Measurements from ENCODE around the gene FNDC3B.

DNA sequence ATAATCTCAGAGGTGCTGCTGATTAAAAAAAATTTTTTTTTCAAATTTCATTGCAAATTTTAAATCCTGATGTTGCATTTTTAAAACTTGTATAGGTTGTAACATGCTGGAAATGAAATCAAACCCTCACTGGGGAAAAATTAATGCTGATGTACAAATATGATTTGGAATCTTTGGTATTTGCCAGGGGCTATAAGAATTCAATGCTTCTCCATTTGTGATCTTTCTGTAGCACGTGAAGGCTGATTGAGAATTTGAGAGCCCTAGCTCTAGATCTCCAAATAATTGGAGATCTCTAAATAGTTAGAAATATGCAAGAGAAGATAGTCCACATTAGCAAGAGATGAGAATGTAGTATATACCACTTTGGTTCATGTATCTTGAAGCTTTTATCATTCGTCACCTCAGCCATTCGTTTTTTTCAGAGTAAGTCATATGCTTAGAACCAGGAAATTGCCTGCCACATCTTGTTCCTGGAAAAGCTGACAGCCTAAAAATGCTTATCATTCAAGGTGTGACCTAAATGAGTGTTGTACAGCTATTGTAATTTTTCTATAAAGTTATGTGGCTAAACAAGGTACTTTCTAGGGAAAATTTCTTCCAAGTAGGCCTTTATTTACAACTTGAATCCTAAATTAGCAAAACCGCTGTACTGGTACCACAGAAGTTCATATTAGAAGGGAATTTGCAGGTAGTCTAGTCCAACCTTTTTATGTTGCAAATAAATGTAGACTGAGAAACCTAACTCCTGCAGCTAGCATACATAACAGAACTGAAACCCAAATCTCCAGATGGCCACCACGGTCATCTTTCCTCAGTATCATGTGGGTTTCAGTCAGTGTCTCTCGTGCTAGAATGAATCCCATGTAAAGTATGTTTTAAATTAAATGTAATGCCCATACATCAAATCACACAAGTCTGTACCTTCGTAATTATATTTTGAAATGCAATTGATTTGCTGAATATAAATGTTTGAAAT is 48.5 kb downstream of the FNDC3B start:
- TF ChIP-seq RAD21 (CRISPR knock-in tag; conservative IDR thresholded peaks at IDR 0.05 in 1 of 2, IDR thresholded peaks at IDR 0.05 in 1 of 2) (no peak; a peak in 1 of 4 replicates), KDM4B (IDR thresholded peaks at IDR 0.05; ENCODE audit: borderline replicate concordance in 2 of 2, low read depth in 1 of 2) (no peak), EZH2 (IDR thresholded peaks at IDR 0.05; ENCODE audit: borderline replicate concordance, low read depth, low read length) (no peak), ZNF174 (CRISPR knock-in tag; IDR thresholded peaks at IDR 0.05) (no peak), CHD2 (IDR thresholded peaks at IDR 0.05; ENCODE audit: low read depth, low read length) (no peak)
